ENCODE measurements around the gene COL4A4. TPM values are rescaled to one million over a fixed set of nuclear protein-coding genes. Genes with fewer than 3 reads are reported as not detected.

Gene COL4A4
- polyA plus RNA-seq, 2 of the 4 experiments (the other 2 are of a cell fraction): 1.7 to 6.8 TPM

DNA sequence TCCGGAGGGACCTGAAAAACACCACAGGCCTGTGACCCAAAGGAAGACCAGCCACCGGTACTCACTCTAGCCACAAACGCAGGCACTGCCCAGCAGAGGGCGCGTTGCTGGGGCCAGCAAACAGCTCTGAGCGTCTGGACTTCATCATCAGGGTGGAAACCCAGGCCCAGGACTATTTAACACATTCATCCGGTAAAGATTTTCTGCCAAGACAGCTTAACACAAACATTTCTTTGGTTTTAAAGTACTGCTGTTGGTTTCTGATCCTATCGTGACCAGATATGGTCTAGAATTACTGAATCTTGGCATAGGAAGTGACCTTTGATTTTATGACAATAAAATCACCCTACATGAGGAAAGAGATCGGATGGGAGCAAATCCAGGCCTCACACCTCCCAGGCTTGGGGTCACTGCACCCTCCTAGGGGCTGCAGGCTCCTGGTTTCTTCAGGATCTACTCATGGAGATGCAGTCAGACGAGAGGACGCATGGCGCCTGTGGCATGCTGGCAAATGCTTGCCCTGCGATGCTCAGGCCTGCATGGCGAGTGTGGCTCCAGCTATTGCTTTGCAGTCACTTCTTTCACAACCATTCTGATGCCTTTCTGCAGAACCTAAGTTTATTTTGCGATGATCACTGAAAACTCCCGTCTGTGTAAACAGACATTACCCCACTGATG lies 130.4 kb downstream of the COL4A4 start:
- no peaks in the 10 kb centered on the region for H3K4me1 ChIP-seq
- H3K9me3 ChIP-seq: no peaks in the 10 kb centered on the region
- WGBS (ENCODE audit: missing lambda C conversion rate): 63% methylated on average over 15 of the region's 16 CpGs
- no peak overlapping the region for H3K4me2 ChIP-seq
- TF ChIP-seq, protein P1, sequence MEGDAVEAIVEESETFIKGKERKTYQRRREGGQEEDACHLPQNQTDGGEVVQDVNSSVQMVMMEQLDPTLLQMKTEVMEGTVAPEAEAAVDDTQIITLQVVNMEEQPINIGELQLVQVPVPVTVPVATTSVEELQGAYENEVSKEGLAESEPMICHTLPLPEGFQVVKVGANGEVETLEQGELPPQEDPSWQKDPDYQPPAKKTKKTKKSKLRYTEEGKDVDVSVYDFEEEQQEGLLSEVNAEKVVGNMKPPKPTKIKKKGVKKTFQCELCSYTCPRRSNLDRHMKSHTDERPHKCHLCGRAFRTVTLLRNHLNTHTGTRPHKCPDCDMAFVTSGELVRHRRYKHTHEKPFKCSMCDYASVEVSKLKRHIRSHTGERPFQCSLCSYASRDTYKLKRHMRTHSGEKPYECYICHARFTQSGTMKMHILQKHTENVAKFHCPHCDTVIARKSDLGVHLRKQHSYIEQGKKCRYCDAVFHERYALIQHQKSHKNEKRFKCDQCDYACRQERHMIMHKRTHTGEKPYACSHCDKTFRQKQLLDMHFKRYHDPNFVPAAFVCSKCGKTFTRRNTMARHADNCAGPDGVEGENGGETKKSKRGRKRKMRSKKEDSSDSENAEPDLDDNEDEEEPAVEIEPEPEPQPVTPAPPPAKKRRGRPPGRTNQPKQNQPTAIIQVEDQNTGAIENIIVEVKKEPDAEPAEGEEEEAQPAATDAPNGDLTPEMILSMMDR (IDR thresholded peaks at IDR 0.05): peak; percentile 68
- peak; percentile 49 for TF ChIP-seq SMC3 (IDR thresholded peaks at IDR 0.05)
- no peak for TF ChIP-seq ESRRA (IDR thresholded peaks at IDR 0.05; ENCODE audit: borderline replicate concordance, low read length)
- peak; percentile 17 to 47; a peak in 2 of 5 replicates for TF ChIP-seq RAD21 (conservative IDR thresholded peaks at IDR 0.05 in 1 of 2, IDR thresholded peaks at IDR 0.05 in 1 of 2)
- DNase-seq (ENCODE audit: low read depth in 1 of 2, low spot score in 1 of 2): peak; percentile 50 to 55
- no peak overlapping the region for H3K4me3 ChIP-seq
- H3K27ac ChIP-seq: no peak overlapping the region
- peak; percentile 81 to 98; a peak in 5 of 6 replicates for ATAC-seq
- FAIRE-seq: no peak
- POLR2A ChIA-PET: interaction anchor here (0.5 kb wide), 1 partner anchor 211 kb away, joined by 3 read pairs; no protein-coding TSS in a partner anchor
- CTCF ChIA-PET: interaction anchor here (0.6 to 2.3 kb wide), 13 partner anchors 9 to 471 kb away, joined by 3 to 9 read pairs (median 4); no protein-coding TSS in a partner anchor

DNA sequence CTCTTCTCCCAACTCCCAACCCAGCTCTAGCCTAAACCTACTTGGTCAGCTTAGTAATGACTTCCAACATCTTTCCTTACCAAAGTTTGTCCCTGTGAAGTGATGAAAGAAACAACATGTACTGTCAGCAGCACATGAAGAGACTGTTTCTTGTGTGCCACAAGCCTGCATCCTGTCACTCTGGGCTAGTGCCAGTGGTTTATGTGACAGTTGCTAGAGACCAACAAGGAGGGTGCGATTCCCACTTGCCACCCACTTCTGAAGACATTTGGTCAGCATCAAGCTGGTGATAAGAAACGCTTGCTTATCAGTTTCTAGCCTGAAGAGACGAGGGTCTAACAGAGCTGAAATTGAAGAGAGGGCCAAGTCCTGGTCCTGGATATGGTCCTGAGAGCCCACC lies 132.6 kb downstream of the COL4A4 start:
- DNase-seq (ENCODE audit: low read depth in 1 of 2, low spot score in 1 of 2): no peak
- no peaks in the 10 kb centered on the region for H3K4me1 ChIP-seq

DNA sequence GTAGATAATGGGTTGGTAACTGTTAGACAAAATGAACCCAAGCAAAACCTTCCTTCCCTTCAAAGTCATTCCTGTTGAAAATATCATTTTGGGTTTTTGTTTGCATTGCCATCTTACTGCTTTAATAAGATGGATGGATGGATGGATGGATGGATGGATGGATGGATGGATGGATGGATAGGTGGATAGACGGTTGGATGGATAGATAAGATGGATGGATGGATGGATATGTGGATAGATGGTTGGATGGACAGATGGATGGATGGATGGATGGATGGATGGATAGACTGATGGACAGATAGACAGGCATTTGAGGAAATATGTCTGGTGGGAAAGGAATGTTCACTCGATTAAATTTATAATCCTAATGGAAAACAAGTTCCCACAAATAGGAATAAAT lies 133.2 kb downstream of the COL4A4 start:
- FAIRE-seq (no peak), DNase-seq (ENCODE audit: low read depth in 1 of 2, low spot score in 1 of 2) (no peak), ATAC-seq (no peak)
- WGBS (ENCODE audit: missing lambda C conversion rate): 74% methylated on average over 2 of the region's 2 CpGs
- no peak overlapping the region for H3K27ac ChIP-seq
- no peaks in the 10 kb centered on the region for H3K4me1 ChIP-seq
- H3K4me2 ChIP-seq: no peak overlapping the region
- H3K9me3 ChIP-seq: no peaks in the 10 kb centered on the region
- TF ChIP-seq, protein P2, sequence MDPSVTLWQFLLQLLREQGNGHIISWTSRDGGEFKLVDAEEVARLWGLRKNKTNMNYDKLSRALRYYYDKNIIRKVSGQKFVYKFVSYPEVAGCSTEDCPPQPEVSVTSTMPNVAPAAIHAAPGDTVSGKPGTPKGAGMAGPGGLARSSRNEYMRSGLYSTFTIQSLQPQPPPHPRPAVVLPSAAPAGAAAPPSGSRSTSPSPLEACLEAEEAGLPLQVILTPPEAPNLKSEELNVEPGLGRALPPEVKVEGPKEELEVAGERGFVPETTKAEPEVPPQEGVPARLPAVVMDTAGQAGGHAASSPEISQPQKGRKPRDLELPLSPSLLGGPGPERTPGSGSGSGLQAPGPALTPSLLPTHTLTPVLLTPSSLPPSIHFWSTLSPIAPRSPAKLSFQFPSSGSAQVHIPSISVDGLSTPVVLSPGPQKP (IDR thresholded peaks at IDR 0.05; ENCODE audit: low read depth, low read length): no peak
- no peak for TF ChIP-seq MYC (IDR thresholded peaks at IDR 0.05; ENCODE audit: borderline replicate concordance, low read length)
- TF ChIP-seq HOXB5 (CRISPR knock-in tag; IDR thresholded peaks at IDR 0.05): no peak
- no peak for TF ChIP-seq POLR2A (IDR thresholded peaks at IDR 0.05; ENCODE audit: low read length)
- TF ChIP-seq PHF8 (IDR thresholded peaks at IDR 0.05; ENCODE audit: borderline replicate concordance, low read depth): no peak
- no peak for TF ChIP-seq NR3C1 (IDR thresholded peaks at IDR 0.05)
- ChIA-PET CTCF (interaction anchor here (0.6 to 1.2 kb wide), 2 partner anchors 10 to 14 kb away, joined by 3 to 4 read pairs; no protein-coding TSS in a partner anchor), POLR2A (no interaction called here)
- H3K4me3 ChIP-seq: no peak overlapping the region

More for the DNA sequence above, 132.6 kb downstream of the COL4A4 start:
- CTCF ChIA-PET: interaction anchor here (0.6 to 1.2 kb wide), 3 partner anchors 9 to 229 kb away, joined by 3 to 4 read pairs (median 3); no protein-coding TSS in a partner anchor
- FAIRE-seq (no peak), ATAC-seq (no peak)
- Histone ChIP-seq H3K9me3 (no peaks in the 10 kb centered on the region), H3K4me3 (no peak overlapping the region), H3K27ac (no peak overlapping the region), H3K4me2 (no peak overlapping the region)
- TF ChIP-seq, protein P2 (IDR thresholded peaks at IDR 0.05; ENCODE audit: low read depth, low read length): no peak
- TF ChIP-seq FOXS1 (CRISPR knock-in tag; IDR thresholded peaks at IDR 0.05) (no peak), FOSB (CRISPR knock-in tag; IDR thresholded peaks at IDR 0.05) (no peak), CEBPB (IDR thresholded peaks at IDR 0.05) (no peak), HOXA7 (CRISPR knock-in tag; IDR thresholded peaks at IDR 0.05) (no peak), ESRRA (IDR thresholded peaks at IDR 0.05; ENCODE audit: borderline replicate concordance, low read length) (no peak)
- TF ChIP-seq, protein P3, sequence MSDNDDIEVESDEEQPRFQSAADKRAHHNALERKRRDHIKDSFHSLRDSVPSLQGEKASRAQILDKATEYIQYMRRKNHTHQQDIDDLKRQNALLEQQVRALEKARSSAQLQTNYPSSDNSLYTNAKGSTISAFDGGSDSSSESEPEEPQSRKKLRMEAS (IDR thresholded peaks at IDR 0.05): no peak
- TF ChIP-seq, protein P1 (IDR thresholded peaks at IDR 0.05): no peak
- POLR2A ChIA-PET: no interaction called here
- 52% methylated on average over 3 of the region's 3 CpGs for WGBS (ENCODE audit: missing lambda C conversion rate)
